HepG2 (cell line): ENCODE results near the gene HES2. TPM values are rescaled to one million over a fixed set of nuclear protein-coding genes. Genes with fewer than 3 reads are reported as not detected.

ENCODE experiments used
- HNF4A ChIP-seq: sonication (generic); formaldehyde crosslinking; IDR thresholded peaks from 2 replicates; pipeline ENCODE4 v1.4.0; 2020; ENCODE audit warnings: missing genetic modification reagents
- HOXA7 ChIP-seq: sonication (generic); formaldehyde crosslinking; IDR thresholded peaks from 2 replicates; pipeline ENCODE4 v1.8.1; 2022; ENCODE audit warnings: mild to moderate bottlenecking, missing genetic modification reagents, moderate library complexity
- KAT2B ChIP-seq: fragments of 150-350 bp; IDR thresholded peaks from 2 replicates; pipeline ENCODE4 v1.6.1; 2014; ENCODE audit warnings: low read depth, low read length, borderline replicate concordance
- KDM3A ChIP-seq: IDR thresholded peaks from 2 replicates; pipeline ENCODE4 v1.6.1; 2018; ENCODE audit warnings: low read depth, missing compliant biosample characterization
- NFIC ChIP-seq: IDR thresholded peaks from 2 replicates; pipeline ENCODE4 v1.6.1; 2012; ENCODE audit warnings: mild to moderate bottlenecking, low read length, inconsistent platforms
- PHF8 ChIP-seq: sonication (generic); formaldehyde crosslinking; IDR thresholded peaks from 2 replicates; pipeline ENCODE4 v1.5.0; 2020; ENCODE audit warnings: missing genetic modification reagents
- POLR2G ChIP-seq: fragments of 200-400 bp; formaldehyde crosslinking; IDR thresholded peaks from 2 replicates; pipeline ENCODE4 v1.6.1; 2018; ENCODE audit warnings: mild to moderate bottlenecking, low read depth, low read length, moderate library complexity
- SKIL ChIP-seq: sonication (generic); formaldehyde crosslinking; IDR thresholded peaks from 2 replicates; pipeline ENCODE4 v1.8.0; 2022; ENCODE audit warnings: missing genetic modification reagents, mild to moderate bottlenecking, moderate library complexity, borderline replicate concordance
- SP140L ChIP-seq: sonication (generic); formaldehyde crosslinking; IDR thresholded peaks from 2 replicates; pipeline ENCODE4 v1.4.0; 2020; ENCODE audit warnings: missing genetic modification reagents, borderline replicate concordance
- TARDBP ChIP-seq: sonication (generic); formaldehyde crosslinking; IDR thresholded peaks from 2 replicates; pipeline ENCODE4 v1.8.0; 2022; ENCODE audit warnings: mild to moderate bottlenecking, missing genetic modification reagents
- TCF12 ChIP-seq, 2 experiments: fragments of 450-650 bp in 1 of 2; sonication (generic) in 1 of 2; formaldehyde crosslinking in 1 of 2; IDR thresholded peaks; 2 replicates each; pipeline versions ENCODE4 v1.6.1 to v1.8.0; 2017 to 2022; ENCODE audit warnings: antibody characterized with exemption in 1 of 2, mild to moderate bottlenecking in 1 of 2, missing genetic modification reagents in 1 of 2, moderate library complexity in 1 of 2
- ZKSCAN8 ChIP-seq: IDR thresholded peaks from 2 replicates; pipeline ENCODE4 v1.6.1; 2016; ENCODE audit warnings: borderline replicate concordance, missing genetic modification reagents, missing compliant biosample characterization
- ZNF615 ChIP-seq: sonication (generic); formaldehyde crosslinking; IDR thresholded peaks from 2 replicates; pipeline ENCODE4 v1.5.0; 2020; ENCODE audit warnings: mild to moderate bottlenecking, missing genetic modification reagents, borderline replicate concordance
- polyA plus RNA-seq, 8 experiments: library from polyadenylated mRNA; depleted of rRNA in 3 of 8; stranded (reverse) in 7 of 8; unstranded in 1 of 8; fragments of >200 nt; fragmentation: Illumina TruSeq in 4 of 8; extraction: Trizol in 4 of 8; gene quantifications; 2 replicates each; pipeline versions ENCODE4 v1.2.1 to v1.2.3, GENCODE V29; 2011 to 2016; ENCODE audit warnings: low read depth in 4 of 8, missing spikeins in 1 of 8, mixed read lengths in 1 of 8; ENCODE audit not compliant: insufficient read depth in 1 of 8
- total RNA-seq, 5 experiments: library from RNA; depleted of rRNA; stranded (reverse); fragments of >200 nt; fragmentation: Illumina TruSeq; extraction: Trizol; gene quantifications; 2 replicates each; pipeline ENCODE4 v1.2.3, GENCODE V29; 2016; ENCODE audit warnings: low read depth in 1 of 5
- TF ChIP-seq, protein P1 (sequence below): sonication (generic); formaldehyde crosslinking; IDR thresholded peaks from 2 replicates; pipeline ENCODE4 v1.5.1; 2020; ENCODE audit warnings: mild to moderate bottlenecking, missing genetic modification reagents, moderate library complexity
- TF ChIP-seq, protein P2 (sequence below): sonication (generic); formaldehyde crosslinking; IDR thresholded peaks from 2 replicates; pipeline ENCODE4 v1.4.0; 2020; ENCODE audit warnings: missing genetic modification reagents, borderline replicate concordance

HES2 gene
- total and polyA plus RNA-seq, 2 of the 13 experiments (the other 11 are each of a cell fraction or from before 2014, with no cell fraction given), result 0.11 to 0.17 TPM

GRCh38 chr1:6447016-6447817, 27.5 kb upstream of the HES2 start (continued):
- TF ChIP-seq SKIL (CRISPR knock-in tag) (peak; percentile 96), ZNF615 (CRISPR knock-in tag) (no peak; the same call in 1 of the 2 replicates), TARDBP (CRISPR knock-in tag) (peak; percentile 99), KAT2B (no peak), SP140L (CRISPR knock-in tag) (no peak), TCF12 (IDR thresholded peaks at IDR 0.05) (no peak), TCF12 (CRISPR knock-in tag; IDR thresholded peaks at IDR 0.05) (peak; percentile 94), HOXA7 (no peak), KDM3A (CRISPR knock-in tag) (peak; percentile 7; the same call in 1 of the 2 replicates), ZKSCAN8 (CRISPR knock-in tag) (0 out of 2 replicates have a peak, but pooled peaks have one; percentile 15), HNF4A (peak; percentile 31; the same call in 1 of the 2 replicates), PHF8 (CRISPR knock-in tag) (peak; percentile 68), NFIC (no peak), POLR2G (peak; percentile 58)
- TF ChIP-seq, protein P1, sequence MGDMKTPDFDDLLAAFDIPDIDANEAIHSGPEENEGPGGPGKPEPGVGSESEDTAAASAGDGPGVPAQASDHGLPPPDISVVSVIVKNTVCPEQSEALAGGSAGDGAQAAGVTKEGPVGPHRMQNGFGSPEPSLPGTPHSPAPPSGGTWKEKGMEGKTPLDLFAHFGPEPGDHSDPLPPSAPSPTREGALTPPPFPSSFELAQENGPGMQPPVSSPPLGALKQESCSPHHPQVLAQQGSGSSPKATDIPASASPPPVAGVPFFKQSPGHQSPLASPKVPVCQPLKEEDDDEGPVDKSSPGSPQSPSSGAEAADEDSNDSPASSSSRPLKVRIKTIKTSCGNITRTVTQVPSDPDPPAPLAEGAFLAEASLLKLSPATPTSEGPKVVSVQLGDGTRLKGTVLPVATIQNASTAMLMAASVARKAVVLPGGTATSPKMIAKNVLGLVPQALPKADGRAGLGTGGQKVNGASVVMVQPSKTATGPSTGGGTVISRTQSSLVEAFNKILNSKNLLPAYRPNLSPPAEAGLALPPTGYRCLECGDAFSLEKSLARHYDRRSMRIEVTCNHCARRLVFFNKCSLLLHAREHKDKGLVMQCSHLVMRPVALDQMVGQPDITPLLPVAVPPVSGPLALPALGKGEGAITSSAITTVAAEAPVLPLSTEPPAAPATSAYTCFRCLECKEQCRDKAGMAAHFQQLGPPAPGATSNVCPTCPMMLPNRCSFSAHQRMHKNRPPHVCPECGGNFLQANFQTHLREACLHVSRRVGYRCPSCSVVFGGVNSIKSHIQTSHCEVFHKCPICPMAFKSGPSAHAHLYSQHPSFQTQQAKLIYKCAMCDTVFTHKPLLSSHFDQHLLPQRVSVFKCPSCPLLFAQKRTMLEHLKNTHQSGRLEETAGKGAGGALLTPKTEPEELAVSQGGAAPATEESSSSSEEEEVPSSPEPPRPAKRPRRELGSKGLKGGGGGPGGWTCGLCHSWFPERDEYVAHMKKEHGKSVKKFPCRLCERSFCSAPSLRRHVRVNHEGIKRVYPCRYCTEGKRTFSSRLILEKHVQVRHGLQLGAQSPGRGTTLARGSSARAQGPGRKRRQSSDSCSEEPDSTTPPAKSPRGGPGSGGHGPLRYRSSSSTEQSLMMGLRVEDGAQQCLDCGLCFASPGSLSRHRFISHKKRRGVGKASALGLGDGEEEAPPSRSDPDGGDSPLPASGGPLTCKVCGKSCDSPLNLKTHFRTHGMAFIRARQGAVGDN (CRISPR knock-in tag), result peak; percentile 84
- TF ChIP-seq, protein P2, sequence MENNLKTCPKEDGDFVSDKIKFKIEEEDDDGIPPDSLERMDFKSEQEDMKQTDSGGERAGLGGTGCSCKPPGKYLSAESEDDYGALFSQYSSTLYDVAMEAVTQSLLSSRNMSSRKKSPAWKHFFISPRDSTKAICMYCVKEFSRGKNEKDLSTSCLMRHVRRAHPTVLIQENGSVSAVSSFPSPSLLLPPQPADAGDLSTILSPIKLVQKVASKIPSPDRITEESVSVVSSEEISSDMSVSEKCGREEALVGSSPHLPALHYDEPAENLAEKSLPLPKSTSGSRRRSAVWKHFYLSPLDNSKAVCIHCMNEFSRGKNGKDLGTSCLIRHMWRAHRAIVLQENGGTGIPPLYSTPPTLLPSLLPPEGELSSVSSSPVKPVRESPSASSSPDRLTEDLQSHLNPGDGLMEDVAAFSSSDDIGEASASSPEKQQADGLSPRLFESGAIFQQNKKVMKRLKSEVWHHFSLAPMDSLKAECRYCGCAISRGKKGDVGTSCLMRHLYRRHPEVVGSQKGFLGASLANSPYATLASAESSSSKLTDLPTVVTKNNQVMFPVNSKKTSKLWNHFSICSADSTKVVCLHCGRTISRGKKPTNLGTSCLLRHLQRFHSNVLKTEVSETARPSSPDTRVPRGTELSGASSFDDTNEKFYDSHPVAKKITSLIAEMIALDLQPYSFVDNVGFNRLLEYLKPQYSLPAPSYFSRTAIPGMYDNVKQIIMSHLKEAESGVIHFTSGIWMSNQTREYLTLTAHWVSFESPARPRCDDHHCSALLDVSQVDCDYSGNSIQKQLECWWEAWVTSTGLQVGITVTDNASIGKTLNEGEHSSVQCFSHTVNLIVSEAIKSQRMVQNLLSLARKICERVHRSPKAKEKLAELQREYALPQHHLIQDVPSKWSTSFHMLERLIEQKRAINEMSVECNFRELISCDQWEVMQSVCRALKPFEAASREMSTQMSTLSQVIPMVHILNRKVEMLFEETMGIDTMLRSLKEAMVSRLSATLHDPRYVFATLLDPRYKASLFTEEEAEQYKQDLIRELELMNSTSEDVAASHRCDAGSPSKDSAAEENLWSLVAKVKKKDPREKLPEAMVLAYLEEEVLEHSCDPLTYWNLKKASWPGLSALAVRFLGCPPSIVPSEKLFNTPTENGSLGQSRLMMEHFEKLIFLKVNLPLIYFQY (CRISPR knock-in tag), result peak; percentile 98
